Measurements from ENCODE around the gene AHNAK2.

The AHNAK2 gene

DNA sequence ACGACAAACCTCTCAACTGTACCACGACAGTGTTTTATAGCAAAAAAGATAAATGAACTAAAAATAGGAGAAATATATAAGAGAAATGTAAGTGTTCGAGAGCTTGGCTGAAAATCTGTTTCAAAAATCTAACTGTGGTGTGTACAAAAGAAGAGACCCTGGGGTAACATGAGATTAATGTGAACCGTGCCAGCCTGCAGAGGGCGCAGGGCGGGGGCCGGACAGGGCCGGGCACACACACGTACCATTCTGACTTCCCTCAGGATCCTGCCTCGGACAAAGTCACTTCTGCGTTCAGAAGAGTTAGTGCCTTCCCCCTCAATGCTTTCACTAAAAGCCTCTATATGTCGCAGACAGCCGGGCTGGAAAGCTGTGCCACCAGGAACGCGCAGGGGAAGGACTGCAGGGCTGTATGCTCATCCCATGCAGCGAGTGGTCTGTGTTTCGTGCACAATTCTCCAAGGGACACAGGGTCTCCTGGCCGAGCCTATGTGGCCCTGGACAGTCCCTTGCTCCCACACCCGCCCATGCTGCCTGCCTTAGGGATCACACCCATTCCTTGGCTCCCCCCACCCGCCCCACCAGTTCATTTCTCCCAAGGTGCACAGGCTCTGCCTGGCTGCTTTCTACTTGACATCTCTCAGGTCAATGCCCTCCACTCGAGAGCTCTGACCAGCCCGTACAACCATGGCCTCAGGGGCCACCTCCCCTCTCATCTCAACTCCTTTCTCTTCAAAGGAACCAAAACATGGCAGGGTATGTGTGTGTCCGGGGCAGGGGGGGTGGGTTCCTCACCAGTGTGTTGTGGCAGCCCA is 34.2 kb upstream of the AHNAK2 start:
- no peak for DNase-seq (ENCODE audit: low read depth, low spot score)

DNA sequence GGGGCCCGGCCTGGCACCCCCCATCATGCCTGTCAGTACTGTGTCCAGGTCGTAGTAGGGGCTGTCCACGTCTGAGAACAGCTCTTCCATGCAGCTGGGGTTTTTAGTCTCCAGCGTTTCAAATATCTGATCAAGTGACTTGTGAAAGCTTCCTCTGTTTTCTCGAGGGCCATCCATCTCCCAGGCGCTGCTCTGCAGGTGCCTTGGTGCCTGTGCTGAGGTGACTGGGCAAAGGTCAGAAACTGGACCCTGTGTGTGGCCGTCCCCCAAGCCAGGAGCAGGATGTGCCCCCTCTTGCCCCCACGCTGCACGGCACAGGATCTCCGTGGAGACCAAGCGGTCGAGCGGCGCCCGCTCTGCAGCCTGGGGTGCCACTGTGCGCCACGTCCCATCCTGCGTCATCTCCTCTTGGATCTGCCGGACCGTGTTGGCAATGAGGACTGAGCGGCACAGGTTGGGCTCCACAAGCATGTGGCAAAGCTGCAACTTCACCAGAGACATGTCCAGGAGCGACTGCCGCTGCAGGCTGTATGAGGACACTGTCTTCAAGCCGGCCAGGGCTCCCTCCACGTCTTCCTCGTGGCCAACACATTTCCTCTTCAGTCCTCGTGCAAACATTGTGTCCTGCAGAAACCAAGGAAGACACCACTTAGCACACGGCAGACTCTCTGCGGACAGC is 33.3 kb upstream of the AHNAK2 start:
- no peak for DNase-seq (ENCODE audit: low read depth, low spot score)

DNA sequence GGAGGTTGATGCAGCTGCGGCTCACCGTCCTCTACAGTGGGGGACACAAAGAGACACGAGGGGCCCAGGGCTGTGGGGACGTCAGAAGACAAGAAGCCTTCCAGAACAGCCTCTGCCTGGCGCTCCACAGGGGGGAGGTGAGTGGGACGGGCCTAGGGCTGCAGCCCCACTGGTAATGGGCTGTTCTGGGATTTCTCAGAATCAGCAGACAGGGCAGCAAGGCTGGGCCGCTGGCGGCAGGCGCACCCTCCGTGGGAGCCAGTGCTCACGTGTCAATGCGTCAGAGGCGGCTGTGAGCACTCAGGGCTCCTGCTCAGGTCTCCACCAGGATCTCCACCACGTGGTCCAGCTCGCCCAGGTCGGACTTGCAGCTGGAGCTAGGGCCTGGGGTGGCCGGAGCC is 32.7 kb upstream of the AHNAK2 start:
- no peak for DNase-seq (ENCODE audit: low read depth, low spot score)

- DNase-seq (ENCODE audit: low read depth, low spot score), result no peak
These were observed 31.9 kb upstream of the AHNAK2 start for GRCh38 chr14:105010106-105010505.

DNA sequence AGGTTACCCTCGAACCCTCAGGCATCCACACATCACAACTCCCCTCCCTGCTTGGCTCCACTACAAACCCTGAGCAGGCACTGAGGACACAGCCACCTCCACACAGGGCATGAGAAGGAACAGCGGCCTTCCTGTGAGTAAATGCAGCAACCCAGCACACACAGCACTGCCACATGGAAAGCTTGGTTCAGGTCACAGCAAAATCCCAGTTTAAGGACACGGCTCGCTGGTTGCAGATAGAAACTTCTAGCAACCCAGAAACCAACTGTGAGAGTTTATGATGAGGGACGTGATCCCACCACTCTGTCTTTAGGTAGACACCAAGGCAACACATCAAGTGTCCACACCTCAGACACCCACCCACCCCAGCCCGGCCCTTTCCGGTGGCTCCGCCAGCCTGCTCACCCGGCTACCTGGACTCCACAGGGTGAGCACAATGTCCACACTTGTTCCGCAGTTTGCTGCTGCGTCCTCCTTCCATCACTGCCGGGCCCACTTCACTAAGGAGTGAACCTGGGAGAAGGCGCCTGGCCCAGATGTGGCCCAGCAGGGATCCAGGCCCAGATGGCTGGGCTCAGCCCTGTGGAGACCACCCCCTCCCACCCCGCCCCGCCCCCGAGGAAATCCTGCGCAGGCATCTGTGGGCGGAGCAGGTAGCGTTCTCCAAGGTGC is 29.6 kb upstream of the AHNAK2 start:
- no peak for DNase-seq (ENCODE audit: low read depth, low spot score)

- no peak for DNase-seq (ENCODE audit: low read depth, low spot score)
These were observed 28.8 kb upstream of the AHNAK2 start for GRCh38 chr14:105006831-105007592.

- DNase-seq (ENCODE audit: low read depth, low spot score), result no peak
These were observed 28.0 kb upstream of the AHNAK2 start for GRCh38 chr14:105005929-105006830.

DNA sequence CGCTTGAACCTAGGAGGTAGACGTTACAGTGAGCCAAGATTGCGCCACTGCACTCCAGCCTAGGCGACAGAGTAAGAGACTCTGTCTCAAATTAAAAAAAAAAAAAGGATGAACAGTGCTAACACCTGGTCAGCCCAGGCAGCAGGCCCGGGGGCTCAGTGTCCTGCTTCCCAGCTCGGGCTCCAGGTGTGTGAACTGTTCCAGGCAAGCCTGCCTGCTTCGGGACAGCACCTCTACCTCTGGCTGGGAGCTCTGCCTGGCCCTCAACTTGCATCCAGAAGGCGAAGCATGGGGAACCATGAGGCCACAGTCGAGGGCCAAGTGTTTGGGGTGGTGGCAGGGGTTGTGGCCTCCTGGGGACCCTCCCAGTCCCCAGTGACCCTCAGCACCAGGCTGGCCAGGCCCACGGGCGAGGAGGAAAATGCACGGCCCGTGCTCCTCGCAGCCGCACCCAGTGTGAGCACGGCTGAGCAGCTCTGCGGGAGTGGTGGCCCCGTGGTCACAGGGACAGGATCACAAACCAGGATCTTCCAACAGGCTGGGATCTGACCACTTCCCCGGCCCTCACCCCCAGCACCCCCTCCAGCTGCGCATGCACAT is 27.3 kb upstream of the AHNAK2 start:
- DNase-seq (ENCODE audit: low read depth, low spot score), result no peak

- DNase-seq (ENCODE audit: low read depth, low spot score), result no peak
These were observed 21.2 kb upstream of the AHNAK2 start for GRCh38 chr14:104999361-104999760.

- DNase-seq (ENCODE audit: low read depth, low spot score), result no peak
These were observed 20.6 kb upstream of the AHNAK2 start for GRCh38 chr14:104998801-104999200.

- DNase-seq (ENCODE audit: low read depth, low spot score), result no peak
These were observed 18.3 kb upstream of the AHNAK2 start for GRCh38 chr14:104996483-104996882.

DNA sequence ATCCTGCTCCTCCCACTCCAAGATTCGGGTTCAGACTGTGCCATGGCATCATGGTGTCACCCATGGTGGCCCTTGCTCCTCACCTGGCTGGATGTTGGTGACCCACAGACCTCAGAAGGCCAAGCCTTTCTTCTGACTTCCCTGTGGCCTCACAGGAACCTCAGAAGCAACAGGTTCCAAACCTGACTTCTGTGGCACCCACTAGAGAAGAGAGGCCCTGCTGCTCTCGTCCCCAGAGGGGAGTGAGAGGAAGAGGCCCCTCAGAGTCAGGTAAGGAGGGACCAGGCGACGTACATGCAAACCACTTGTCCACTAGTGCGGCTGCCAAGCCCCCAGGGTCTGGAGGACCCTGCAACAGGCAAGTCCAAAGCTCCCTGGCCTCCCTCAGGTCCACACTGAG is 17.9 kb upstream of the AHNAK2 start:
- no peak for DNase-seq (ENCODE audit: low read depth, low spot score)

DNA sequence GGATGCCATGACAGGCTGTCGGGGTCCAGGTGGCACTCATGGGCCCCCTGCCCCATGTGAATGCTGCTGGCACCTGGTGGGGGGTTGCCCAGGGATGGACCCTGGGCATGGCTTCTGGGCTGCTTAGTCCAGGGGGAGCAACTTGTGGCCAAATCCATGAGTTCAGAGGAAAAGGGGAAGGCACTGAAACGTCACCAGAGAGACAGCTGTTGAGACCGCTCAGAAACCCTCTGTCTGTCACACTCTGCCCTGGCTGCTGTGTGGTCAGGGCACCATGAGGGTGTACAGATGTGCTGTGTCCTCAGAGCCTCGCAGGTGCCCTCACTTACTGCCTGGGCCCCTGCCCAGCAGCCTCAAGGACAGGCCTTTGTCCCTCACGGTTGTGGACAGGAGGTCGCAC is 16.8 kb upstream of the AHNAK2 start:
- no peak for DNase-seq (ENCODE audit: low read depth, low spot score)

- no peak for DNase-seq (ENCODE audit: low read depth, low spot score)
These were observed 15.8 kb upstream of the AHNAK2 start for GRCh38 chr14:104993808-104994591.

DNA sequence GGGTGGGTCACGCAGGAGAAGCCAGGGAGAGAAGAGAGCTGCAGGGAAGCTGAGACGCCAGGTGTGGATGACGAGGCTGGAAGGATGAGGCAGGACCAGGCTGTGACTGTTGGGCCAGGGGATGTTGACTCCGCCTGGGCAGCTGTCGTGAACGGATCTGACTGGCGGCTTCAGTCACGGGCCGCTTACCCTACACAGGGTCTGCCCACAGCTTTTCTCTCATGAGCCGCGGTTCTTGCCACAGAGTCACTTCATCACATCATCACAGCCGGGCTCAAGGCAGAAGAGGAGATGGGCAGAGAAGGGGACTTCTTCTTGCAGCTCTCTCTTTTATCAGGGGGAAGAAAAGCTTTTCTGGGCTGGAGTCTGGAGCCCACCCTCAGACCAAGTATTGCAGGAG is 15.1 kb upstream of the AHNAK2 start:
- DNase-seq (ENCODE audit: low read depth, low spot score), result no peak

DNA sequence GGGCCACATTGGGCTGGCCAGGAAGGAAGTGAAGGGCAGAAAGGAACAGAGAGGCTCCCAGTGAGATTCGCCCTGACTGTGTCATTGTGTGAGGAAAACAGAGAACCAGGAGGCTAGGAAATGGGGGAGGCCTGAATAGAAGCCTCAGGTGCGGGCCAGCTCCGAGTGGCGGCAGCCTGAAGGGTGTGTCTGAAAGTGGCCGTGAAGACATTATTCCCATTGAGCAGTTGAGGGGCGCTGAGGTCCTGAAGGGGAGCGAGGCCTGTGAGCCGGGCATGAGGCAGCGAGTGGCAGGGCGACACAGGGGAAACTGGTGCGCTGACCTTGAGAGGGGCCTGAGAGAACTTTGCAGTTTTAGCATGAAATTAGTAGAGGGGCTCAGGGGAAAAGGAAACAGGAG is 14.3 kb upstream of the AHNAK2 start:
- no peak for DNase-seq (ENCODE audit: low read depth, low spot score)

DNA sequence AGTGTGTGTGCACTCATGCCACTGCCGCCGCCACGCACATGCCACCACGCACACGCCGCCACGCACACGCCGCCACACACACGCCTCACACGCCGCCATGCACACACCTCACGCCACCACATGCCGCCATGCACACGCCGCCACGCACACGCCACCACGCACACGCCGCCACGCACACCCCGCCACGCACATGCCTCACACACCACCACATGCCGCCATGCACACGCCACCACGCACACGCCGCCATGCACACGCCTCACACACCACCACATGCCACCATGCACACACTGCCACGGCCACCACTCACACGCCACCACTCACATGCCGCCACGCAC is 13.7 kb upstream of the AHNAK2 start:
- DNase-seq (ENCODE audit: low read depth, low spot score), result no peak

DNA sequence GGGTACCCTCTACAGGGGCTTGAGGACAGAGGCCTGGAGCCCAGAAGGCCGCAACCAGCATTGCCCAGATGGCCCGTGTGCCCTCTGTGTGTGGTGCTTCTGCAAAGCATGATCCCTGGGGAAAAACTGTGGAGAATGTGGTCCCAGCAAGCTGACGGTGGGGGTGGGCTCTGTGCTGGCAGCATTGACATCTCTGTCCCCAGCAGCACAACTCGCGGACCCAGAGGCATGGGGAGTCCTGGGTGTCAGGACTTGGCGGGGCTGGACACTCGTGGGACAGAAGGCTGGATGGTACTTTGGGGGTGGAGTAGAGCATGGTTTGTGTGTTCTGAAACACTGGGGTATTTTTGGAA is 11.8 kb upstream of the AHNAK2 start:
- DNase-seq (ENCODE audit: low read depth, low spot score), result no peak

DNA sequence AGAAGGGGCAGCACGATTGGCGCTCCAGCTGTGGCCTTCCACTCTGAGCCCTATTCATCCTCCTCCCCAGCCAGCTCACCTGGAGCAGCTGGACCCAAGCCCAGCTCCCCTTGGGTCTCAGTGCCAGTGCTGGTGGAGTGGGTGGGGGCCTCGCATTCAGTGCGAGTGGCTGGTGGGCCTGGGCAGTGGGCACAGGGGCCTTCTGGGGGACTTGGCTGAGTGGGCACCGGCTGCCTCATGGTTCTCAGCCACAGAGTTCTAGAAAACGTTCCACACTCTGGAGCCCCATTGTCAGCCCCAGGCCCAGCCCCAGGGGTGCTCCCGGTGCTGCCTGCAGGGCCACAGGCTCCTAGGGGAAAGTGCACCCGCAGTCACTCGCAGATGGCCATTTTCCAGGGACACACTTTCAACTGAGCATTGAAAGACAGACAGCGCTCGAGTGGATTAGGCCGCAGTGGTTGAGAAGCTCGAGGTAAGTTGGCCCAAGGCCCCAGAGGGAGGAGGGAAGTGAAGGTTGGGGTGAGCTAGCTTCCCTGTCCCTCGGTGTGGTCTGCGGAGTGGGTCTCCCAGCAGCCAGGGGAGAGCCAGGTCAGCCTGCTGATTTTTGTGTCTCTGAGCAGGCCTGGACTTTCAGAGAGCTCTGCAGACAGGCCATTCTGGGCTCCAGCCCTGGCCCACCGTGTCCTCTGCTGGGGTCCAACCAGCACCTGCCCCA is 11.2 kb upstream of the AHNAK2 start:
- DNase-seq (ENCODE audit: low read depth, low spot score), result no peak

All from astrocyte of the hippocampus (primary cell).